HL-60 (cell line): ENCODE measurements around the gene MAPK9.

Experiments used
- GABPA ChIP-seq: IDR thresholded peaks from 2 replicates; pipeline ENCODE4 v1.6.1; 2012; ENCODE audit warnings: low read depth
- POLR2AphosphoS5 ChIP-seq: IDR thresholded peaks from 2 replicates; pipeline ENCODE4 v1.6.1; 2012; ENCODE audit warnings: low read depth
- SPI1 ChIP-seq: IDR thresholded peaks from 2 replicates; pipeline ENCODE4 v1.6.1; 2012; ENCODE audit warnings: low read depth, mild to moderate bottlenecking, borderline replicate concordance
- TF ChIP-seq, protein P1 (sequence below): IDR thresholded peaks from one replicate; pipeline ENCODE4 v1.5.1; 2011; ENCODE audit warnings: low read length, control low read depth, inconsistent platforms; ENCODE audit not compliant: insufficient read depth
- TF ChIP-seq, protein P2 (sequence below): IDR thresholded peaks from 2 replicates; pipeline ENCODE4 v1.6.1; 2012; ENCODE audit warnings: low read depth; ENCODE audit not compliant: insufficient replicate concordance

DNA sequence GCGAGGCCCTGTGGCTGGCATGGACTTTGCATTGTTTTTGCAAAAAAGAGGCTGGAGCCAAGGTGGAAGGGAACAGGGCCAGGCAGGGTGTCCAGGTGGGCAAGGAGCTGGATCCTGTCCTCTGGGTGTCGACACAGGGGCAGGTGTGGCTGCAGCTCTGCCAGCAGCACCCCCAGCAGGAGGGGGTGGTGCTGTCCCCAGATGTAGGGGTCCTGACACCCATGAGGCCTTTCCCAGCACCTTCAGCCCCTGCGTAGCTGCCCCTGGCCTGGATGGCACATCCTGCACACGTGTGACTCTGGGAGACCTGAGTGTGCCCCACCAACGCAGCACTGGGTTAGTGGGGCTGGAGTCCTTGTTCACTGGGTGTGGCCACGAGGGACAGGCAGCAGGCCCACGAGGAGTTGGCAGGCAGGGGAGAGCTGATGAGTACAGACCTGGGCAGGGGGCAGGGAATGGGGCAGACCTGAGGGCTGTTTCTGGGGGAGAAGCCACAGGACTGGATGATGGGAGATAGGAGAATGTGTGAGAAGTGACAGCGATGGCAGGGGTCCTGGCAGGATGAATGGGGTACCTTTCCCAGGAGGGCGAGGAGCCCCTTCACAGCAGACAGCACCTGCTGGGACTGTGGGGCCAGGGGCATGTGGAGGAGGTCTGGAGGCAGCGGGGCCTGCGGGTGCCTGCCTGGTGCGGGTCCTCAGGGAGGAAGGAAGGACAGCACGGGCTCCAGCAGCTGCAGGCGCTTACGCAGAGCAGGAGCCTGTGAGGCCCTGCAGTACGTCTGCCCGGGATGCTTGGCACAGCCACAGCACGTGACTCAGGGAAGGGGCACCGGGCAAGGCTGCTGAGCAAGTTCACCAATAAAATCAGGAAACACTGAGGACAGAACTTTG, 79.3 kb downstream of the MAPK9 start:
- TF ChIP-seq, protein P1, sequence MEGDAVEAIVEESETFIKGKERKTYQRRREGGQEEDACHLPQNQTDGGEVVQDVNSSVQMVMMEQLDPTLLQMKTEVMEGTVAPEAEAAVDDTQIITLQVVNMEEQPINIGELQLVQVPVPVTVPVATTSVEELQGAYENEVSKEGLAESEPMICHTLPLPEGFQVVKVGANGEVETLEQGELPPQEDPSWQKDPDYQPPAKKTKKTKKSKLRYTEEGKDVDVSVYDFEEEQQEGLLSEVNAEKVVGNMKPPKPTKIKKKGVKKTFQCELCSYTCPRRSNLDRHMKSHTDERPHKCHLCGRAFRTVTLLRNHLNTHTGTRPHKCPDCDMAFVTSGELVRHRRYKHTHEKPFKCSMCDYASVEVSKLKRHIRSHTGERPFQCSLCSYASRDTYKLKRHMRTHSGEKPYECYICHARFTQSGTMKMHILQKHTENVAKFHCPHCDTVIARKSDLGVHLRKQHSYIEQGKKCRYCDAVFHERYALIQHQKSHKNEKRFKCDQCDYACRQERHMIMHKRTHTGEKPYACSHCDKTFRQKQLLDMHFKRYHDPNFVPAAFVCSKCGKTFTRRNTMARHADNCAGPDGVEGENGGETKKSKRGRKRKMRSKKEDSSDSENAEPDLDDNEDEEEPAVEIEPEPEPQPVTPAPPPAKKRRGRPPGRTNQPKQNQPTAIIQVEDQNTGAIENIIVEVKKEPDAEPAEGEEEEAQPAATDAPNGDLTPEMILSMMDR: no peak
- no peak for TF ChIP-seq POLR2AphosphoS5
- TF ChIP-seq, protein P2, sequence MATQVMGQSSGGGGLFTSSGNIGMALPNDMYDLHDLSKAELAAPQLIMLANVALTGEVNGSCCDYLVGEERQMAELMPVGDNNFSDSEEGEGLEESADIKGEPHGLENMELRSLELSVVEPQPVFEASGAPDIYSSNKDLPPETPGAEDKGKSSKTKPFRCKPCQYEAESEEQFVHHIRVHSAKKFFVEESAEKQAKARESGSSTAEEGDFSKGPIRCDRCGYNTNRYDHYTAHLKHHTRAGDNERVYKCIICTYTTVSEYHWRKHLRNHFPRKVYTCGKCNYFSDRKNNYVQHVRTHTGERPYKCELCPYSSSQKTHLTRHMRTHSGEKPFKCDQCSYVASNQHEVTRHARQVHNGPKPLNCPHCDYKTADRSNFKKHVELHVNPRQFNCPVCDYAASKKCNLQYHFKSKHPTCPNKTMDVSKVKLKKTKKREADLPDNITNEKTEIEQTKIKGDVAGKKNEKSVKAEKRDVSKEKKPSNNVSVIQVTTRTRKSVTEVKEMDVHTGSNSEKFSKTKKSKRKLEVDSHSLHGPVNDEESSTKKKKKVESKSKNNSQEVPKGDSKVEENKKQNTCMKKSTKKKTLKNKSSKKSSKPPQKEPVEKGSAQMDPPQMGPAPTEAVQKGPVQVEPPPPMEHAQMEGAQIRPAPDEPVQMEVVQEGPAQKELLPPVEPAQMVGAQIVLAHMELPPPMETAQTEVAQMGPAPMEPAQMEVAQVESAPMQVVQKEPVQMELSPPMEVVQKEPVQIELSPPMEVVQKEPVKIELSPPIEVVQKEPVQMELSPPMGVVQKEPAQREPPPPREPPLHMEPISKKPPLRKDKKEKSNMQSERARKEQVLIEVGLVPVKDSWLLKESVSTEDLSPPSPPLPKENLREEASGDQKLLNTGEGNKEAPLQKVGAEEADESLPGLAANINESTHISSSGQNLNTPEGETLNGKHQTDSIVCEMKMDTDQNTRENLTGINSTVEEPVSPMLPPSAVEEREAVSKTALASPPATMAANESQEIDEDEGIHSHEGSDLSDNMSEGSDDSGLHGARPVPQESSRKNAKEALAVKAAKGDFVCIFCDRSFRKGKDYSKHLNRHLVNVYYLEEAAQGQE: no peak
- TF ChIP-seq SPI1: no peak
- no peak for TF ChIP-seq GABPA
